Keratinocyte (primary cell): ENCODE measurements around the gene DLX1.
"Not testable (repeated sequence)": the region's sequence is repeated elsewhere in the genome, so short reads cannot be mapped to it uniquely, and the experiment has no call there.

Source experiments
- EZH2 ChIP-seq: IDR thresholded peaks from one replicate; pipeline ENCODE4 v1.6.1; 2012; ENCODE audit warnings: inconsistent platforms, mild to moderate bottlenecking, low read length, moderate library complexity
- TF ChIP-seq, protein P1 (sequence below), 3 experiments: IDR thresholded peaks in 1 of 3; conservative IDR thresholded peaks in 1 of 3; optimal IDR thresholded peaks in 1 of 3; 2 replicates in 2 of 3; 3 replicates in 1 of 3; pipeline versions ENCODE3 to v1.5.1; 2011; ENCODE audit warnings: low read length in 3 of 3, mild to moderate bottlenecking in 3 of 3, moderate library complexity in 2 of 3, control low read depth in 1 of 3, inconsistent platforms in 1 of 3; ENCODE audit not compliant: insufficient read depth in 2 of 3; ENCODE audit errors: extremely low read depth in 1 of 3

DNA sequence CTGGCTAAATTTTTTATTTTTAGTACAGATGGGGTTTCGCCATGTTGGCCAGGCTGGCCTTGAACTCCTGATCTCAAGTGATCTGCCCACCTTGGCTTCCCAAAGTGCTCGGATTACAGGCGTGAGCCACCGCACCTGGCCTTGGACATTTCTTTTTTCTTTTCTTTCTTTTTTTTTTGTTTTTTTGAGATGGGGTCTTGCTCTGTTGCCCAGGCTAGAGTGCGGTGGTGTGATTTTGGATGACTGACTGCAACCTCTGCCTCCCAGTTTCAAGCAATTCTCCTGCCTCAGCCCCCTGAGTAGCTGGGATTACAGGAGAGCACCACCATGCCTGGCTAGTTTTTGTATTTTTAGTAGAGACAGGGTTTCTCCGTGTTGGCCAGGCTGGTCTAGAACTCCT, 28.9 kb downstream of the DLX1 start:
- TF ChIP-seq, protein P1, sequence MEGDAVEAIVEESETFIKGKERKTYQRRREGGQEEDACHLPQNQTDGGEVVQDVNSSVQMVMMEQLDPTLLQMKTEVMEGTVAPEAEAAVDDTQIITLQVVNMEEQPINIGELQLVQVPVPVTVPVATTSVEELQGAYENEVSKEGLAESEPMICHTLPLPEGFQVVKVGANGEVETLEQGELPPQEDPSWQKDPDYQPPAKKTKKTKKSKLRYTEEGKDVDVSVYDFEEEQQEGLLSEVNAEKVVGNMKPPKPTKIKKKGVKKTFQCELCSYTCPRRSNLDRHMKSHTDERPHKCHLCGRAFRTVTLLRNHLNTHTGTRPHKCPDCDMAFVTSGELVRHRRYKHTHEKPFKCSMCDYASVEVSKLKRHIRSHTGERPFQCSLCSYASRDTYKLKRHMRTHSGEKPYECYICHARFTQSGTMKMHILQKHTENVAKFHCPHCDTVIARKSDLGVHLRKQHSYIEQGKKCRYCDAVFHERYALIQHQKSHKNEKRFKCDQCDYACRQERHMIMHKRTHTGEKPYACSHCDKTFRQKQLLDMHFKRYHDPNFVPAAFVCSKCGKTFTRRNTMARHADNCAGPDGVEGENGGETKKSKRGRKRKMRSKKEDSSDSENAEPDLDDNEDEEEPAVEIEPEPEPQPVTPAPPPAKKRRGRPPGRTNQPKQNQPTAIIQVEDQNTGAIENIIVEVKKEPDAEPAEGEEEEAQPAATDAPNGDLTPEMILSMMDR (optimal IDR thresholded peaks at IDR 0.05 in 1 of 3, IDR thresholded peaks at IDR 0.05 in 1 of 3, conservative IDR thresholded peaks at IDR 0.05 in 1 of 3; ENCODE audit: extremely low read depth in 1 of 3, insufficient read depth in 2 of 3, low read length in 3 of 3) = not testable (repeated sequence)
- TF ChIP-seq EZH2 = not testable (repeated sequence)
